GM12874 (cell line): ENCODE results near the gene ZNF362.

Experiments used
- TF ChIP-seq, protein P1 (sequence below): IDR thresholded peaks from 2 replicates; pipeline ENCODE4 v1.5.1; 2011; ENCODE audit warnings: low read depth, mild to moderate bottlenecking, control low read depth, low read length, moderate library complexity; ENCODE audit not compliant: insufficient read depth

ZNF362 gene

DNA sequence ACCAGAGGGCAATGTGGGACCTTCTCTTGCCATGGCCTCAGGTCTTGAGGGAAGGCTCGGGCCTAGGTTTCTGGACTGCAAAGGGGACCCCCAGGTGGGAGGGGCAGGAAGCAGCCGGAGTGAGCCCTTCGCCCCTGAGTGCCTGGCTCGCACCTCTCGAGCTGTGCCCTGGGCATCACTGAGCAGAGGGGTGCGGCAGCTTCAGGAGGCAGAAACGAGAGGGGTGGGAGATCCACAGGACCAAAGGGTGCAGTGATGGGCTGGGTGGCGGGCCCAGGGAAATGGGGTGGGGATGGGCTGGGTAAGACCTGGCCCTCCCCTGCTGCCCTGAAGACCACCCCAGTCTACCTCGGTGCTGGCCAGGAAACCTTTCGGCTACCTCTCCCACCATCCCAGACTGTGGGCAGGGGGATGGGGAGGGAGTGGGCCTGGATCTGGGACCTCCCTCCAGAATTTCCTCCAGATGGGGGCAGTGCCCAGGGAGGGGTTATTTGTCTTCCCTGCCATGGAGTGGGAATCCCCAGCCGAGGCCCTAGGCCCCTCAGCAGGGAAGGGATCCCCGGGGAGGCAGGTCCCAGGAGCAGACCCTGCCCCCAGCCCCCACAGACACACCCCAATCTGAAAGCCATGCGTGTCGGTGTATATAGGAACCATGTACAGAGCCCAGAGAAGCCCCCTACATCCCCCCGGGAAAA, 43.3 kb downstream of the ZNF362 start:
- TF ChIP-seq, protein P1, sequence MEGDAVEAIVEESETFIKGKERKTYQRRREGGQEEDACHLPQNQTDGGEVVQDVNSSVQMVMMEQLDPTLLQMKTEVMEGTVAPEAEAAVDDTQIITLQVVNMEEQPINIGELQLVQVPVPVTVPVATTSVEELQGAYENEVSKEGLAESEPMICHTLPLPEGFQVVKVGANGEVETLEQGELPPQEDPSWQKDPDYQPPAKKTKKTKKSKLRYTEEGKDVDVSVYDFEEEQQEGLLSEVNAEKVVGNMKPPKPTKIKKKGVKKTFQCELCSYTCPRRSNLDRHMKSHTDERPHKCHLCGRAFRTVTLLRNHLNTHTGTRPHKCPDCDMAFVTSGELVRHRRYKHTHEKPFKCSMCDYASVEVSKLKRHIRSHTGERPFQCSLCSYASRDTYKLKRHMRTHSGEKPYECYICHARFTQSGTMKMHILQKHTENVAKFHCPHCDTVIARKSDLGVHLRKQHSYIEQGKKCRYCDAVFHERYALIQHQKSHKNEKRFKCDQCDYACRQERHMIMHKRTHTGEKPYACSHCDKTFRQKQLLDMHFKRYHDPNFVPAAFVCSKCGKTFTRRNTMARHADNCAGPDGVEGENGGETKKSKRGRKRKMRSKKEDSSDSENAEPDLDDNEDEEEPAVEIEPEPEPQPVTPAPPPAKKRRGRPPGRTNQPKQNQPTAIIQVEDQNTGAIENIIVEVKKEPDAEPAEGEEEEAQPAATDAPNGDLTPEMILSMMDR: no peak

DNA sequence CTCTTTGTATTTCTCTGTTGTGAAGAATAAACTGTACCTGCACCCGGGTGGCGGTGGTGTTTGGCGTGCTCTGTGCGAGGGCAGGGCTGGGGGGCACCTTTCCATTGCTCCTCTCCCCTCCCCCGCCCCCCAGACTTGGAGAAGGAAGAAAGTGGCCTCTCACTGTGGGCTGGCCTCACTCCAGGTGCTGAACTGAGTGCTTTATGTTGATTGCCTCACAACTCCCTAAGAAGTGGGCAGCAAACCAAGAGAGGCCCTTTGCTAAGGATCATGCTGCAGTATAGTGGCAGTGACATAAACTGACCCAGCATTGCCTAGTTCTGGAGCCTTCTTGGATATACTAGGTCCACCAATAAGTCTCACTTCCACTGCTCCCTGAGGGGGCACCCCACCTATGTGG, 44.4 kb downstream of the ZNF362 start:
- TF ChIP-seq, protein P1: no peak

DNA sequence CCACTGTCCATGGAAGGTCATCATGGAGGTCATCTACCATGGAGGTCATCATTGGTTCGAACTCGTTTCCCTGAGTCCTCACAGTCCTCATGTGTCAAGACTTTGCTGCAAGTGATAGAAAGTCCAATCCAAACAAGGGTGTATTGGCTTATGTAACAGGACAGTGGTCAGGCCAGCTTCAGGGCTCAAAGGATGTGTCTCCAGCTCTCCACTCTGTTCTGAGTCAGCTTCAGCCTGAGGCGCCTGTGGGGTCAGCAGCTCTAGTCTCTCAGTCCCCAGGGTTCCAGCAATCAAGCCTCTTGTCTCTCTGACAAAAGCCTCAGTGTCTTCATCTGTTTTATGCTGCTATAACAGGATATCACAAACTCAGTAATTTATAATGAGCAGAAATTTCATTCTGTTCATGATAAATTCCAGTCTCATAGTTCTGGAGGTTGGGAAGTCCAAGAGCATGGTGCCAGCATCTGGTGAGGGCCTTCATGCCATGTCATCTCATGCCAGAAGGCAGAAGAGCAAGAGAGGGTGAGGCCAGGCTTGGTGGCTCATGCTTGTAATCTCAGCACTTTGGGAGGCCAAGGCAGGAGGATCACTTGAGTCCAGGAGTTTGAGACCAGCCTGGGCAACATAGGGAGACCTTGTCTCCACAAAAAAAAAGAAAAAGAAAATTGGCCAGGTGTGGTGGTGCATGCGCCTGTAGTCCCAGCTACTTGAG, 45.1 kb downstream of the ZNF362 start:
- TF ChIP-seq, protein P1: no peak

DNA sequence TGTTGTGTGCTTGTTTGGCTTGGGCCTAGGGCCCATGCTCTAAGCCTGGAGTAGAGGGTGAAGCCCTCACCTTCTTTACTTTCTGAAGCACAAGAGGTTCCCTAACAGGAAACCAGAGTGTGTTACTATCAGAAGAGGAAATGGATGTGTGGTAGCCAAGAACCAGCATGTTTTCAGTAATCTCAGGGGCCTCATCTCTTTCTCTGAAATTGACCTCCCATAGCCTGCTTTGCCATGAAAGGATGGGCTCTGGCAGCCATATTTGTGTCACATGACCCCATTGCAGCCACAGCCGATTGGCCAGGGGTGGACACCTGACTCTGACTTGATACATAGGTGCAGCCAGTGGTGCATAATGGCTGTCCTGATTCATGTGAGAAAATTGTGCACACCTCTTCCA, 46.0 kb downstream of the ZNF362 start:
- TF ChIP-seq, protein P1: no peak

DNA sequence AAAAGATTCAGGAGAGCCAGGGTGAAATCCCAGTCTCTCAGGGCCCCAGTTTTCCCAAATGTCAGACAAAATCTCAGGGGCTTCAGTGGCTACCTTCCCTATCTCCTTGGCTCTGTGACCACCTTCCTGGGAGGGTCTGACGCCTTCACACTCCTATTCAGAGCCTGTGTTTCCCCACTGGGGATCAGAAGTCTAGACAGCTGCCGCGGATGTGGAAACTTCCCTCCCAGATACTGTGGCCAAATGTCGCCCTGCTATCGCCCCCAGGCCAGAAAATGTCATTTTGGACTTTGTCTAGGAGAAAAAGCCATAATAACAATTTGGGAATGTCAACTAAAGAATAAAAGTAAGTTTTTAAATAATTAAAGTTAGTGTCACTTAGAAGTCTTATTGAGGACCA, 48.7 kb downstream of the ZNF362 start:
- TF ChIP-seq, protein P1: no peak

DNA sequence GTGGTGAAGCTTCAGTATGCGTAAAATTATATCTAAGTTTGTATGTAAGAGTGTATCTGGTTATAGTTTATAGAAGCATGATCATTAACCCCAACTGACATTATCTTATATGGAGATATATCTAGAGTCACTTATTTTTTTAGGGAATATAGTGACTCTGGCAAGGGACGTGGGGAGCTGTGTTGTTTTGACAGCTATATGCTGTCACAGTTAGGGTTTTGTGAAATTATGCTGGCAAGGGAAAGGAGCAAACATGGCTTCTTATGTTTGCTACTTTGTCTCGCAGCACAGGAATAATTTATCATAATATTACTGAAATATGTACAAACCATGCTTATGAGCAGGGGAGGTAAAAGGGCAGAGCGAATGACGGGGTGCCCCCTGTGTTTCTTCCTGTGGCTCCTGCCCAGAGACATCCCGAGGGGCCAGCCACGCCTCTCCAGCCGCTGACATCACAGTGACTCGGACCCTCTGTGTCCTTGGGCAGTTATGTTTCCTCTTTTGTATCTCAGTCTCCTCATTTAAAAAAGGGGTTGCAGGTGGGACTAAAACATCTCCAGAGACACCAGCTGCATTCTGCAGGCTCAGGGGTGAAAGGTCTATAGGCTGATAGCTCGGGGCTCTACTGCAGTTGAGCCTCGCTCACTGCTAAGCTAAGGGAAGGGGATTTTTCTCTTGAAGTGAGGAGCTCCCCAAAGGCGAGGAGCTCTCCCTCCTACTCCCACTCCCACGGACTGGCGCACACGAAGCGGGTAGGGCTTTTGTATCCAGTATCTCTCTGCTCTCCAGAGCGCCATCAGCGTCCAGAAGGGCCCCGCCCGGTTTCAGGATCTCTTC, 49.7 kb downstream of the ZNF362 start:
- TF ChIP-seq, protein P1: no peak
